ENCODE measurements around the gene PKD1L1.
"Not testable (repeated sequence)": the region's sequence is repeated elsewhere in the genome, so short reads cannot be mapped to it uniquely, and the experiment has no call there.

PKD1L1 gene

GRCh38 chr7:47937711-47938573 is 10.3 kb downstream of the PKD1L1 start:
- no peak for DNase-seq

GRCh38 chr7:47937065-47937687 is 11.1 kb downstream of the PKD1L1 start:
- DNase-seq: no peak

- no peak for DNase-seq
These were observed 11.9 kb downstream of the PKD1L1 start for GRCh38 chr7:47936323-47936722.

- no peak for DNase-seq
These were observed 12.9 kb downstream of the PKD1L1 start for GRCh38 chr7:47935336-47935735.

- no peak for DNase-seq
These were observed 13.4 kb downstream of the PKD1L1 start for GRCh38 chr7:47934831-47935230.

- DNase-seq: no peak
These were observed 15.1 kb downstream of the PKD1L1 start for GRCh38 chr7:47933215-47933614.

- DNase-seq: no peak
These were observed 15.7 kb downstream of the PKD1L1 start for GRCh38 chr7:47932466-47933037.

- no peak for DNase-seq
These were observed 16.2 kb downstream of the PKD1L1 start for GRCh38 chr7:47932016-47932415.

- DNase-seq: no peak
These were observed 17.0 kb downstream of the PKD1L1 start for GRCh38 chr7:47931005-47932004.

GRCh38 chr7:47924266-47924665 is 24.0 kb downstream of the PKD1L1 start:
- DNase-seq: no peak

GRCh38 chr7:47923081-47923875 is 25.0 kb downstream of the PKD1L1 start:
- not testable (repeated sequence) for DNase-seq

- not testable (repeated sequence) for DNase-seq
These were observed 31.8 kb downstream of the PKD1L1 start for GRCh38 chr7:47916514-47916913.

- DNase-seq: no peak
These were observed 32.7 kb downstream of the PKD1L1 start for GRCh38 chr7:47915616-47915976.

- no peak for DNase-seq
These were observed 33.3 kb downstream of the PKD1L1 start for GRCh38 chr7:47914717-47915615.

- no peak for DNase-seq
These were observed 35.9 kb downstream of the PKD1L1 start for GRCh38 chr7:47912332-47912731.

- DNase-seq: no peak
These were observed 39.5 kb downstream of the PKD1L1 start for GRCh38 chr7:47908720-47909119.

GRCh38 chr7:47907981-47908616 is 40.2 kb downstream of the PKD1L1 start:
- DNase-seq: no peak

GRCh38 chr7:47906883-47907282 is 41.4 kb downstream of the PKD1L1 start:
- DNase-seq: no peak

- DNase-seq: no peak
These were observed 43.0 kb downstream of the PKD1L1 start for GRCh38 chr7:47905076-47905920.
